ENCODE data around the gene C12orf76. TPM values are rescaled to one million over a fixed set of nuclear protein-coding genes. Genes with fewer than 3 reads are reported as not detected.
"Not testable (repeated sequence)": the region's sequence is repeated elsewhere in the genome, so short reads cannot be mapped to it uniquely, and the experiment has no call there.

The C12orf76 gene
- total RNA-seq, 1 donor = 10.3 TPM

DNA sequence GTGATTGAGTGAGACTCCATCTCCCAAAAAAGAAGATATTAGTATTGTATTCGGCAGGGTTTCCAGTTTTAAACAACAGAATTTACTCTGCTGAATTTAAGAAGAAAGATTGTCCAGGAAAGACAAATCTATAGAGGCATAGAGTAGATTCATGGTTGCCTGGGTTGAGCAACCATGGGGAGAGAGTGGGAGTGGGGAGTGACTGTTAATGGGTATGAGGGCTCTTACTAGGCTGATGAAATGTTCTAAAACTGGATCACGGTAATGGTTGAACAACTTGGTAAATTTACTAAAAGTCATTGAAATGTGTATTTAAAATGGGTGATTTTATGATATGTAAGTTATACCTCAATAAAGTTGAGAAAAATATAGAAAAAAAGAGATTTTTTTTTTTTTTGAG lies 13.9 kb upstream of the C12orf76 start:
- TF ChIP-seq, protein P1, sequence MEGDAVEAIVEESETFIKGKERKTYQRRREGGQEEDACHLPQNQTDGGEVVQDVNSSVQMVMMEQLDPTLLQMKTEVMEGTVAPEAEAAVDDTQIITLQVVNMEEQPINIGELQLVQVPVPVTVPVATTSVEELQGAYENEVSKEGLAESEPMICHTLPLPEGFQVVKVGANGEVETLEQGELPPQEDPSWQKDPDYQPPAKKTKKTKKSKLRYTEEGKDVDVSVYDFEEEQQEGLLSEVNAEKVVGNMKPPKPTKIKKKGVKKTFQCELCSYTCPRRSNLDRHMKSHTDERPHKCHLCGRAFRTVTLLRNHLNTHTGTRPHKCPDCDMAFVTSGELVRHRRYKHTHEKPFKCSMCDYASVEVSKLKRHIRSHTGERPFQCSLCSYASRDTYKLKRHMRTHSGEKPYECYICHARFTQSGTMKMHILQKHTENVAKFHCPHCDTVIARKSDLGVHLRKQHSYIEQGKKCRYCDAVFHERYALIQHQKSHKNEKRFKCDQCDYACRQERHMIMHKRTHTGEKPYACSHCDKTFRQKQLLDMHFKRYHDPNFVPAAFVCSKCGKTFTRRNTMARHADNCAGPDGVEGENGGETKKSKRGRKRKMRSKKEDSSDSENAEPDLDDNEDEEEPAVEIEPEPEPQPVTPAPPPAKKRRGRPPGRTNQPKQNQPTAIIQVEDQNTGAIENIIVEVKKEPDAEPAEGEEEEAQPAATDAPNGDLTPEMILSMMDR (IDR thresholded peaks at IDR 0.05; ENCODE audit: insufficient read depth, low read length) = no peak
- no peak for DNase-seq (ENCODE audit: low read depth)
- no peak overlapping the region for H3K4me3 ChIP-seq (ENCODE audit: low read depth, low read length)

DNA sequence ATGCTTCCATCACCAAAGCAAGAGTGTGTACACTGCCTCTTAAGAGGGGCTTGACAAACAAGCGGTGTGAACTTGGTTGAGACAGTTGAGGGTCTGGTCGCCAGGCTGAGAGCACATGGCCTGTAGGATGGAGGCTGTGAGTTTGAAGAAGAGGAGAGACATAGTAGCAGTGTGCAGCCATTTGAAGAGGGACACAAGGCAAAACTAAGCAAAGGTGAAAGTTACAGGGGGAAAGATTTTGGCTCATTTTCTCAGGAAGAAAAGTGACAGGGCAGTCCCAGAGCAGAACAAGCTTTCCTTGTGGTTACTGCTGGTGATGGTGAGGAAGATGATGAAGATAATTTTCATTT lies 11.3 kb upstream of the C12orf76 start:
- TF ChIP-seq, protein P1 (IDR thresholded peaks at IDR 0.05; ENCODE audit: insufficient read depth, low read length) = no peak
- H3K4me3 ChIP-seq (ENCODE audit: low read depth, low read length) = no peak overlapping the region

DNA sequence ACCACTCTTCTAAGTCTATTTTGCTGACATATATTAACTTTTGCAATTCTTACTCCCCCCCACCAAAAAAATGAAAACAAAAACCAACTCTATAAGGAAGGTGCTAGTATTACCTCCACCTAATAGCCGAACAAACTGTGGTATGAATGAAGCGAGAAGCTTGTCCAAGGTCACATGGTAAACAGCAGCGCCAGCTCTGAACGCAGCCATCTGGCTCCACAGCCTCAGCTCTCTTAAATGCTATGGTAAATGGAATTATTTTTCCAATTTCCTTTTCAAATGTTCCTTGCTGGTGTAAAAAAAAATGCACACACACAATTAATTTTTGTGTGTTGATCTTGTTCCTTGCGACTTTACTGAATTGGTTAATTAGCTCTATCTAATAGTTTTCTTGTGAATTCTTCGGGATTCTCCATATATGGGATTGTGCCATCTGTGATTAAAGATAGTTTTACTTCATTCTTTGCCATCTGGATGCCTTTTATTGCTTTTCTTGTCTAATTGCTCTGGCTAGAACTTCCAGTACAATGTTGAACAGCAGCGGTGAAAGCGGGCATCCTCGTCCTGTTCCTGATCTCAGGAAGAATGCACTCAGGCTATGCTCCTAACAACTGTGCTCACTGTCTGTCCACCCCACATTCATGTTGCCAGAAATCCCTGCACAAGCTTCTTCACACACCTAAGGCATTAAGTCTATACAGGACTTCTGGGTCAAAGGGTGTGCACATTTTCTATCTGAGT lies 10.7 kb upstream of the C12orf76 start:
- no peak for DNase-seq (ENCODE audit: low read depth)
- TF ChIP-seq, protein P1 (IDR thresholded peaks at IDR 0.05; ENCODE audit: insufficient read depth, low read length) = no peak
- no peak overlapping the region for H3K4me3 ChIP-seq (ENCODE audit: low read depth, low read length)

More for the DNA sequence above, 11.3 kb upstream of the C12orf76 start:
- DNase-seq (ENCODE audit: low read depth) = no peak

DNA sequence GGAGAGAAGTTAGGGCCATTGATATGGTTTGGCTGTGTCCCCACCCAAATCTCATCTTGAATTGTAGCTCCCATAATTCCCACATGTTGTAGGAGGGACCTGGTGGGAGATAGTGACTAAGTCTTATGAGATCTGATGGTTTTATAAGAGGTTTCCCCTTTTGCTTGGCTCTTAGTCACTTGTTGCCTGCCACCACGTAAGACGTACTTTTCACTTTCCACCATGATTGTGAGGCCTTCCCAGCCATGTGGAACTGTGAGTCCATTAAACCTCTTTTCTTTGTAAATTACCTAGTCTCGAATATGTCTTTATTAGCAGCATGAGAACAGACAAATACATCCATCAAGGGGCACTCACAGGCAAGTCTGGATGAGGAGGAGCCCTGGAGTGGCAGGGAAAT lies 8.3 kb upstream of the C12orf76 start:
- not testable (repeated sequence) for DNase-seq (ENCODE audit: low read depth)

DNA sequence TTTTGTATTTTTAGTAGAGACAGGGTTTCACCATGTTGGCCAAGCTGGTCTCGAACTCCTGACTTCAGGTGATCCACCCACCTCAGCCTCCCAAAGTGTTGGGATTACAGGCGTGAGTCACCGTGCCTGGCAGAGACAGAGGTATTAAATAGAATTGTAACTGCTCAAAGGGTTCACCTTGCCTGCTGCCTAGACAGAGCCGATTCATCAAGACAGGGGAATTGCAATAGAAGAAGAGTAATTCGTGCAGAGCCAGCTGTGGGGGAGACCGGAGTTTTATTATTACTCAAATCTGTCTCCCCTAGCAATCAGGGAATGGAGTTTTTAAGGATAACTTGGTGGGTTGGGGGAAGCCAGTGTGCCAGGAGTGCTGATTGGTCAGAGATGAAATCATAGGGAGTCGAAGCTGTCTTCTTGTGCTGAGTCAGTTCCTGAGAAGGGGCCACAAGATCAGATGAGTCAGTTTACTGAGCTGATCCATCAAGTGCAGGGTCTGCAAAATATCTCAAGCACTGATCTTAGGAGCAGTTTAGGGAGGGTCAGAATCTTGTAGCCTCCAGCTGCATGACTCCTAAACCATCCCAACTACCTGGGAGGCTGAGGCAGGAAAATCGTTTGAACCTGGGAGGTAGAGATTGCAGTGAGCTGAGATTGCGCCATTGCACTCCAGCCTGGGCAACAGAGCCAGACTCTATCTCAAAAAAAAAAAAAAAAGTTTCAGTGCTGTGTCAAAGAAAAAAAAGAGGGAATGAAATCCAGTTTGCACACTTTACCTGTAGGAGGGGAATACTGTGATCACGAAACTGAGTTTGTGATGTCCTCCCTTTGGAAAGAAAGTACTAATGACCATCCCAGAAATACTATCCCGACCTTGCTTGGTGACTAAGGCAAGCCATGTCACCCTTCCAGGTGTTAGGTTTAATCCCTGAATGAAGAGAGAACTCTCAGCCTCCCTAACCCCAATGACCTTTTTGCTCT lies 7.3 kb upstream of the C12orf76 start:
- DNase-seq (ENCODE audit: low read depth) = peak; percentile 89
- H3K4me3 ChIP-seq (ENCODE audit: low read depth, low read length) = not testable (repeated sequence)

More for the DNA sequence above, 8.3 kb upstream of the C12orf76 start:
- not testable (repeated sequence) for H3K4me3 ChIP-seq (ENCODE audit: low read depth, low read length)

DNA sequence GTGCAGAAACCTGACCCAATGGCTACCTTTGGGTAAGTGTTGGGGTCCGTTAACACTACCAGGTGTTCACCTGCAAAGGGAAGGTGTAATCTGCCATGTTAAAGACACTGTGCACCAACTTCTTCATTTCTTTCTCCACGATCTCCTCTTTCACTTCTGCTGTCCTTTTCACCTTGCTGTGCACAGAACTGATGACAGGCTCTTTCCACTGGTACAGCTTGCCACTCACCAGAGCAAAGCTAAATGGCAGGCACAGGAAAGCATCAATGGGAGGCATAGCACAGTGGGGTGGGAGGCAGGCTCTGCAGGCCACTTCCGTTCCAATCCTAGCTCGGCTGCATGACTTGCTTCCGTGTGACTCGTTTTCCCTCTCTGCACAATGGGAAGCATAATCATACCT lies 2.6 kb upstream of the C12orf76 start:
- TF ChIP-seq, protein P1 (IDR thresholded peaks at IDR 0.05; ENCODE audit: insufficient read depth, low read length) = no peak
- no peak for DNase-seq (ENCODE audit: low read depth)
- no peak overlapping the region for H3K4me3 ChIP-seq (ENCODE audit: low read depth, low read length)

DNA sequence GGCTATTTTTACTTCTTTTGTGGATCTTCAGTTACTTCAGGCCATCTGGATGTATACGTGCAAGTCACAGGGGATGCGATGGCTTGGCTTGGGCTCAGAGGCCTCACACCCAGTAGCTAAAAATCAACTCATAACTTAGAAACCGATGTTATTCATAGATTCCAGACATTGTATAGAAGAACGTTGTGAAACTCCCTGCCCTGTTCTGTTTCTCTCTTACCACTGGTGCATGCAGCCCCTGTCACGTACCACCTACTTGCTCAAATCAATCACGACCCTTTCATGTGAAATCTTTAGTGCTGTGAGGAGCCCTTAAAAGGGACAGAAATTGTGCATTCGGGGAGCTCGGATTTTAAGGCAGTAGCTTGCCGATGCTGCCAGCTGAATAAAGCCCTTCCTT lies 1.3 kb upstream of the C12orf76 start:
- not testable (repeated sequence) for DNase-seq (ENCODE audit: low read depth); H3K4me3 ChIP-seq (ENCODE audit: low read depth, low read length)

DNA sequence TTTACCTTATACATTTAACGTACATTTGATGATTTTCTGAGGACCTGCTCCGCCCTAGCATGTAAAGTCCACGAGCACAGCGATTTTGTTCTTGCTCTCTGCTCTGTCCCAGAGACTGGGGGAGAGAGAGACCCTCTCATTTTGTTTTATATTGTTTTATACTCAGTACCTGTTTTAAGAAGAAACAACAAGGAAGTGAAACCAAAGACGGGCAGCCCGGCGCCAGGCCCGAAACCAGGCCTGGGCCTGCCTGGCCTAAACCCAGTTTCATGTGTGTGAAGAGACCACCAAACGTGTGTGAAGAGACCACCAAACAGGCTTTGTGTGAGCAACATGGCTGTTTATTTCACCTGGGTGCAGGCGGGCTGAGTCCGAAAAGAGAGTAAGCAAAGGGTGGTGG lies 712 bp upstream of the C12orf76 start:
- DNase-seq (ENCODE audit: low read depth) = not testable (repeated sequence)
- H3K4me3 ChIP-seq (ENCODE audit: low read depth, low read length) = peak overlapping the region; percentile 81

All from fibroblast of the aortic adventitia (primary cell).